AG04449 (cell line): ENCODE results near the gene USP24.

Experiments used
- CTCF ChIA-PET: fragments of 350-600 bp; formaldehyde crosslinking; extraction: SDS; loops from one replicate; lab custom pipeline; 2021; ENCODE audit warnings: antibody characterized with exemption; lab: Yijun Ruan, JAX
- POLR2A ChIA-PET: fragments of 400-600, 350-600 bp; formaldehyde crosslinking; extraction: SDS; loops from one replicate; lab custom pipeline; 2020; ENCODE audit warnings: antibody characterized with exemption, inconsistent platforms; lab: Yijun Ruan, JAX
- DNase-seq: peaks from one replicate; pipeline ENCODE4 v3.0.0-alpha.2; 2010; ENCODE audit warnings: low read depth, low spot score
- H3K4me3 ChIP-seq: 2 replicates; pipeline ENCODE4 v1.5.1; 2011; ENCODE audit warnings: low read depth, mild to moderate bottlenecking, control low read depth, low read length
- CTCF ChIP-seq: IDR thresholded peaks from one replicate; pipeline ENCODE4 v1.5.1; 2011; ENCODE audit warnings: mild to moderate bottlenecking, moderate library complexity, low read length, control low read depth, inconsistent platforms; ENCODE audit not compliant: insufficient read depth; ENCODE audit errors: missing control alignments

The USP24 gene

GRCh38 chr1:55088413-55088812 lies 126.8 kb downstream of the USP24 start:
- H3K4me3 ChIP-seq, result no peak overlapping the region
- CTCF ChIA-PET, result no interaction called here
- no peak for TF ChIP-seq CTCF
- no peak for DNase-seq
- POLR2A ChIA-PET, result no interaction called here

- no peak overlapping the region for H3K4me3 ChIP-seq
- TF ChIP-seq CTCF, result no peak
- POLR2A ChIA-PET, result no interaction called here
- DNase-seq, result no peak
- CTCF ChIA-PET, result interaction anchor here (0.8 kb wide), 1 partner anchor 16 kb away, joined by 4 read pairs; no protein-coding TSS in a partner anchor
Observed at GRCh38 chr1:55087439-55087838, 127.7 kb downstream of the USP24 start.

GRCh38 chr1:55084257-55084656 lies 130.9 kb downstream of the USP24 start:
- no peak for TF ChIP-seq CTCF
- no peak overlapping the region for H3K4me3 ChIP-seq
- ChIA-PET POLR2A (no interaction called here), CTCF (interaction anchor here (1.0 to 2.3 kb wide), 2 partner anchors 12 to 196 kb away, joined by 3 to 6 read pairs; no protein-coding TSS in a partner anchor)
- DNase-seq, result no peak

GRCh38 chr1:55081905-55082296 lies 133.3 kb downstream of the USP24 start:
- DNase-seq, result no peak
- CTCF ChIA-PET, result interaction anchor here (1.0 to 4.0 kb wide), 5 partner anchors 11 to 196 kb away, joined by 3 to 29 read pairs (median 4); no protein-coding TSS in a partner anchor
- POLR2A ChIA-PET, result no interaction called here

GRCh38 chr1:55081188-55081904 lies 133.8 kb downstream of the USP24 start:
- TF ChIP-seq CTCF, result no peak
- no peak overlapping the region for H3K4me3 ChIP-seq
- ChIA-PET CTCF (interaction anchor here (1.0 to 4.0 kb wide), 5 partner anchors 10 to 196 kb away, joined by 3 to 29 read pairs (median 4); no protein-coding TSS in a partner anchor), POLR2A (no interaction called here)
- DNase-seq, result peak; percentile 38

More at GRCh38 chr1:55081905-55082296, 133.3 kb downstream of the USP24 start:
- H3K4me3 ChIP-seq, result no peak overlapping the region
- TF ChIP-seq CTCF, result no peak

DNA sequence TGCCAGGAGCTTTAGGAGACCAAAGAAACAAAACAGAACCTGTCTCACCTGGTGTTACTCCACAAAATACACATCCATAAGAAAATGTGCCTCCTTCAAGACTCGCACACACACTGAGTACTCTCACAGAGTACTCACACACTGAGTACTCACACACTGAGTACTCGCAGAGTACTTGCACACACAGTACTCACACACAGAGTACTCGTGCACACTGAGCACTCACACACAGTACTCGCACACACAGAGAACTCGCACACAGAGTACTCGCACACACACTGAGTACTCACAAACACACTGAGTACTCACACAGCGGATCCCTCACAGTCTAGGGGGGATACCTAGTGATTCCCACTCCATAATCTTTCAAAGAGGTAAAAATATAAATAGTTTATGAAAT lies 135.5 kb downstream of the USP24 start:
- TF ChIP-seq CTCF, result no peak
- ChIA-PET POLR2A (no interaction called here), CTCF (interaction anchor here (1.3 to 4.0 kb wide), 2 partner anchors 9 to 135 kb away, joined by 4 to 29 read pairs; no protein-coding TSS in a partner anchor)
- H3K4me3 ChIP-seq, result no peak overlapping the region
- DNase-seq, result no peak
